Measurements from ENCODE around the gene NRXN3.
A peak's percentile ranks its signal among the peaks of the same experiment; 100 is the strongest.

Gene NRXN3

GRCh38 chr14:79027138-79027537, 857.0 kb downstream of the NRXN3 start:
- Histone ChIP-seq H3K36me3 (ENCODE audit: control insufficient read depth, insufficient read depth, low read length) (no peaks in the 10 kb centered on the region), H3K9me3 (ENCODE audit: control insufficient read depth, insufficient read depth, low read length) (no peaks in the 10 kb centered on the region), H3K27ac (ENCODE audit: low read depth, low read length) (no peak overlapping the region), H3K4me3 (ENCODE audit: low read depth, low read length) (no peak overlapping the region), H3K27me3 (ENCODE audit: control insufficient read depth, insufficient read depth, low read length) (no peaks in the 10 kb centered on the region), H3K4me1 (ENCODE audit: control insufficient read depth, insufficient read depth, low read length) (no peaks in the 10 kb centered on the region), H3K9ac (ENCODE audit: low read depth, low read length) (no peak overlapping the region)

- no peak overlapping the region for H3K4me3 ChIP-seq (ENCODE audit: low read depth, low read length)
- no peaks in the 10 kb centered on the region for H3K9me3 ChIP-seq (ENCODE audit: control insufficient read depth, insufficient read depth, low read length)
- no peaks in the 10 kb centered on the region for H3K4me1 ChIP-seq (ENCODE audit: control insufficient read depth, insufficient read depth, low read length)
- H3K27ac ChIP-seq (ENCODE audit: low read depth, low read length), result no peak overlapping the region
- no peak overlapping the region for H3K9ac ChIP-seq (ENCODE audit: low read depth, low read length)
- no peaks in the 10 kb centered on the region for H3K27me3 ChIP-seq (ENCODE audit: control insufficient read depth, insufficient read depth, low read length)
- no peaks in the 10 kb centered on the region for H3K36me3 ChIP-seq (ENCODE audit: control insufficient read depth, insufficient read depth, low read length)
These were observed 858.1 kb downstream of the NRXN3 start for GRCh38 chr14:79028281-79028680.

- Histone ChIP-seq H3K9ac (ENCODE audit: low read depth, low read length) (no peak overlapping the region), H3K27me3 (ENCODE audit: control insufficient read depth, insufficient read depth, low read length) (no peaks in the 10 kb centered on the region), H3K36me3 (ENCODE audit: control insufficient read depth, insufficient read depth, low read length) (no peaks in the 10 kb centered on the region), H3K9me3 (ENCODE audit: control insufficient read depth, insufficient read depth, low read length) (no peaks in the 10 kb centered on the region), H3K4me3 (ENCODE audit: low read depth, low read length) (no peak overlapping the region), H3K4me1 (ENCODE audit: control insufficient read depth, insufficient read depth, low read length) (no peaks in the 10 kb centered on the region), H3K27ac (ENCODE audit: low read depth, low read length) (no peak overlapping the region)
These were observed 866.3 kb downstream of the NRXN3 start for GRCh38 chr14:79036441-79036840.

- H3K9ac ChIP-seq (ENCODE audit: low read depth, low read length), result no peak overlapping the region
- H3K27me3 ChIP-seq (ENCODE audit: control insufficient read depth, insufficient read depth, low read length), result no peaks in the 10 kb centered on the region
- H3K36me3 ChIP-seq (ENCODE audit: control insufficient read depth, insufficient read depth, low read length), result no peaks in the 10 kb centered on the region
- no peaks in the 10 kb centered on the region for H3K4me1 ChIP-seq (ENCODE audit: control insufficient read depth, insufficient read depth, low read length)
- H3K9me3 ChIP-seq (ENCODE audit: control insufficient read depth, insufficient read depth, low read length), result no peaks in the 10 kb centered on the region
- H3K4me3 ChIP-seq (ENCODE audit: low read depth, low read length), result no peak overlapping the region
- no peak overlapping the region for H3K27ac ChIP-seq (ENCODE audit: low read depth, low read length)
These were observed 866.9 kb downstream of the NRXN3 start for GRCh38 chr14:79037106-79037505.

- Histone ChIP-seq H3K9ac (ENCODE audit: low read depth, low read length) (no peak overlapping the region), H3K4me3 (ENCODE audit: low read depth, low read length) (no peak overlapping the region), H3K9me3 (ENCODE audit: control insufficient read depth, insufficient read depth, low read length) (no peaks in the 10 kb centered on the region), H3K36me3 (ENCODE audit: control insufficient read depth, insufficient read depth, low read length) (no peaks in the 10 kb centered on the region), H3K4me1 (ENCODE audit: control insufficient read depth, insufficient read depth, low read length) (no peaks in the 10 kb centered on the region), H3K27me3 (ENCODE audit: control insufficient read depth, insufficient read depth, low read length) (no peaks in the 10 kb centered on the region), H3K27ac (ENCODE audit: low read depth, low read length) (no peak overlapping the region)
These were observed 867.4 kb downstream of the NRXN3 start for GRCh38 chr14:79037593-79037992.

- H3K9ac ChIP-seq (ENCODE audit: low read depth, low read length), result no peak overlapping the region
These were observed 870.6 kb downstream of the NRXN3 start for GRCh38 chr14:79040790-79041189.

GRCh38 chr14:79043194-79043889, 873.2 kb downstream of the NRXN3 start:
- peaks cover 13% of the 10 kb centered on the region; the same call in 1 of the 2 replicates for H3K4me1 ChIP-seq (ENCODE audit: control insufficient read depth, insufficient read depth, low read length)
- no peak overlapping the region for H3K4me3 ChIP-seq (ENCODE audit: low read depth, low read length)
- H3K27me3 ChIP-seq (ENCODE audit: control insufficient read depth, insufficient read depth, low read length), result no peaks in the 10 kb centered on the region
- H3K9ac ChIP-seq (ENCODE audit: low read depth, low read length), result no peak overlapping the region
- no peak overlapping the region for H3K27ac ChIP-seq (ENCODE audit: low read depth, low read length)
- no peaks in the 10 kb centered on the region for H3K9me3 ChIP-seq (ENCODE audit: control insufficient read depth, insufficient read depth, low read length)
- H3K36me3 ChIP-seq (ENCODE audit: control insufficient read depth, insufficient read depth, low read length), result no peaks in the 10 kb centered on the region

More at GRCh38 chr14:79040790-79041189, 870.6 kb downstream of the NRXN3 start:
- Histone ChIP-seq H3K36me3 (ENCODE audit: control insufficient read depth, insufficient read depth, low read length) (no peaks in the 10 kb centered on the region), H3K4me1 (ENCODE audit: control insufficient read depth, insufficient read depth, low read length) (peaks cover 6% of the 10 kb centered on the region; the same call in 1 of the 2 replicates), H3K27ac (ENCODE audit: low read depth, low read length) (no peak overlapping the region), H3K9me3 (ENCODE audit: control insufficient read depth, insufficient read depth, low read length) (no peaks in the 10 kb centered on the region), H3K4me3 (ENCODE audit: low read depth, low read length) (no peak overlapping the region), H3K27me3 (ENCODE audit: control insufficient read depth, insufficient read depth, low read length) (no peaks in the 10 kb centered on the region)

- H3K4me3 ChIP-seq (ENCODE audit: low read depth, low read length), result no peak overlapping the region
- no peak overlapping the region for H3K9ac ChIP-seq (ENCODE audit: low read depth, low read length)
- peaks cover 13% of the 10 kb centered on the region; the same call in 1 of the 2 replicates for H3K4me1 ChIP-seq (ENCODE audit: control insufficient read depth, insufficient read depth, low read length)
- H3K9me3 ChIP-seq (ENCODE audit: control insufficient read depth, insufficient read depth, low read length), result no peaks in the 10 kb centered on the region
- no peaks in the 10 kb centered on the region for H3K36me3 ChIP-seq (ENCODE audit: control insufficient read depth, insufficient read depth, low read length)
- no peaks in the 10 kb centered on the region for H3K27me3 ChIP-seq (ENCODE audit: control insufficient read depth, insufficient read depth, low read length)
- peak overlapping the region; percentile 63 for H3K27ac ChIP-seq (ENCODE audit: low read depth, low read length)
These were observed 874.9 kb downstream of the NRXN3 start for GRCh38 chr14:79044894-79045624.

- Histone ChIP-seq H3K27ac (ENCODE audit: low read depth, low read length) (no peak overlapping the region), H3K4me3 (ENCODE audit: low read depth, low read length) (no peak overlapping the region), H3K36me3 (ENCODE audit: control insufficient read depth, insufficient read depth, low read length) (no peaks in the 10 kb centered on the region), H3K9ac (ENCODE audit: low read depth, low read length) (no peak overlapping the region), H3K9me3 (ENCODE audit: control insufficient read depth, insufficient read depth, low read length) (no peaks in the 10 kb centered on the region), H3K4me1 (ENCODE audit: control insufficient read depth, insufficient read depth, low read length) (peaks cover 4% of the 10 kb centered on the region; the same call in 1 of the 2 replicates), H3K27me3 (ENCODE audit: control insufficient read depth, insufficient read depth, low read length) (no peaks in the 10 kb centered on the region)
These were observed 880.9 kb downstream of the NRXN3 start for GRCh38 chr14:79050787-79051727.

- Histone ChIP-seq H3K4me3 (ENCODE audit: low read depth, low read length) (no peak overlapping the region), H3K36me3 (ENCODE audit: control insufficient read depth, insufficient read depth, low read length) (no peaks in the 10 kb centered on the region), H3K27ac (ENCODE audit: low read depth, low read length) (no peak overlapping the region), H3K9me3 (ENCODE audit: control insufficient read depth, insufficient read depth, low read length) (no peaks in the 10 kb centered on the region), H3K9ac (ENCODE audit: low read depth, low read length) (no peak overlapping the region), H3K27me3 (ENCODE audit: control insufficient read depth, insufficient read depth, low read length) (no peaks in the 10 kb centered on the region), H3K4me1 (ENCODE audit: control insufficient read depth, insufficient read depth, low read length) (no peaks in the 10 kb centered on the region)
These were observed 881.6 kb downstream of the NRXN3 start for GRCh38 chr14:79051742-79052141.

Measured in HUES48 (cell line).